Liver (tissue), 3 donors: ENCODE results near the gene TNFRSF8.

Experiments
- CTCF ChIP-seq: fragments of 150-350 bp; IDR thresholded peaks from 2 replicates; pipeline ENCODE4 v1.5.1; 2017; ENCODE audit warnings: improper control_type of control experiment, low read depth, low read length; ENCODE audit not compliant: missing input control
- EGR1 ChIP-seq, 2 donors: IDR thresholded peaks; 2 replicates each; pipeline ENCODE4 v1.6.1; 2016 to 2018; ENCODE audit warnings: antibody characterized with exemption in 2 of 2, low read depth in 2 of 2
- FOXA1 ChIP-seq: IDR thresholded peaks from 2 replicates; pipeline ENCODE4 v1.6.1; 2016; ENCODE audit warnings: antibody characterized with exemption
- REST ChIP-seq: IDR thresholded peaks from 2 replicates; pipeline ENCODE4 v1.6.1; 2016; ENCODE audit warnings: antibody characterized with exemption, mild to moderate bottlenecking
- RXRA ChIP-seq, 2 donors: IDR thresholded peaks; 2 replicates each; pipeline ENCODE4 v1.6.1; 2017 to 2018; ENCODE audit warnings: antibody characterized with exemption in 2 of 2, mild to moderate bottlenecking in 1 of 2
- TAF1 ChIP-seq: conservative IDR thresholded peaks from 2 replicates; pipeline ENCODE4 v1.6.1; 2016; ENCODE audit warnings: antibody characterized with exemption, mild to moderate bottlenecking
- YY1 ChIP-seq: IDR thresholded peaks from 2 replicates; pipeline ENCODE4 v1.6.1; 2016; ENCODE audit warnings: antibody characterized with exemption, mild to moderate bottlenecking
- donor health status: healthy.
- donor health status: healthy.

- TF ChIP-seq CTCF = no peak
- TF ChIP-seq RXRA (IDR thresholded peaks at IDR 0.05) = no peak
- peak; percentile 58 for TF ChIP-seq REST
- peak; percentile 53 for TF ChIP-seq TAF1
- no peak for TF ChIP-seq YY1
- no peak for TF ChIP-seq FOXA1
- no peak for TF ChIP-seq EGR1 (IDR thresholded peaks at IDR 0.05; ENCODE audit: low read depth in 2 of 2)
Observed at GRCh38 chr1:12166834-12167492, 103.9 kb downstream of the TNFRSF8 start, which contains the start of gene TNFRSF1B.
